K562 (cell line): ENCODE results near the gene UQCR11. TPM values are rescaled to one million over a fixed set of nuclear protein-coding genes. Genes with fewer than 3 reads are reported as not detected.

Experiments used
- ATAC-seq: fragments of 200-7000 bp; cut with Tn5 transposase; 3 replicates; pipeline ENCODE4 v1.9.1; 2020; ENCODE audit warnings: moderate library complexity
- BruUV-seq: library from RNA; stranded (reverse); fragments of 400-500 nt; replicated peaks from 2 replicates; lab custom pipeline; 2021; lab: Mats Ljungman, UMichigan
- CTCF ChIA-PET: fragments of 300-600 bp; formaldehyde crosslinking; extraction: SDS; loops from one replicate; lab custom pipeline; 2021; ENCODE audit warnings: low intra/inter-chr PET ratio; lab: Yijun Ruan, JAX
- POLR2A ChIA-PET: fragments of 300-600, 350-650 bp; sonication (Branson Sonifier 250); formaldehyde crosslinking; extraction: SDS; loops from one replicate; lab custom pipeline; 2021; ENCODE audit warnings: antibody characterized with exemption, inconsistent platforms; lab: Yijun Ruan, JAX
- DNase-seq, 4 experiments: peaks; one replicate each; pipeline versions ENCODE4 v3.0.0 to v3.0.0-alpha.2; 2011 to 2018; ENCODE audit warnings: low spot score in 3 of 4, mixed read lengths in 3 of 4; ENCODE audit errors: extremely low read depth in 1 of 4
- FAIRE-seq: peaks from 2 replicates; lab custom pipeline; 2011; peaks lifted over from hg19 to GRCh38; lab: Jason Lieb, UNC
- H2AFZ ChIP-seq: 2 replicates; pipeline ENCODE4 v1.6.0; 2011; ENCODE audit warnings: low read depth, low read length, control low read depth, inconsistent platforms
- H3K27ac ChIP-seq: fragments of 200-600 bp; 3 replicates; pipeline ENCODE4 v1.8.0; 2011; ENCODE audit warnings: low read depth, mild to moderate bottlenecking, control low read depth, inconsistent platforms, low read length, moderate library complexity, mixed read lengths; ENCODE audit errors: extremely low read depth
- H3K27me3 ChIP-seq, 2 experiments: fragments of 300-600 bp in 1 of 2; 2 replicates in 1 of 2; 3 replicates in 1 of 2; pipeline versions ENCODE4 v1.6.0 to v1.8.0; 2011; ENCODE audit warnings: inconsistent platforms in 2 of 2, low read length in 2 of 2, mild to moderate bottlenecking in 1 of 2, mixed read lengths in 1 of 2, moderate library complexity in 1 of 2; ENCODE audit not compliant: control insufficient read depth in 2 of 2, insufficient read depth in 2 of 2
- H3K36me3 ChIP-seq: fragments of 300-600 bp; 3 replicates; pipeline ENCODE4 v1.8.0; 2011; ENCODE audit warnings: mild to moderate bottlenecking, low read length, inconsistent platforms; ENCODE audit not compliant: control insufficient read depth, insufficient read depth
- H3K4me1 ChIP-seq, 2 experiments: fragments of 200-600 bp in 1 of 2; replicated peaks in 1 of 2; 2 replicates in 1 of 2; 3 replicates in 1 of 2; pipeline versions ENCODE4 v1.5.1 to v1.8.0; 2011; ENCODE audit warnings: inconsistent platforms in 2 of 2, low read length in 2 of 2, mild to moderate bottlenecking in 1 of 2, mixed read lengths in 1 of 2, moderate library complexity in 1 of 2; ENCODE audit not compliant: control insufficient read depth in 2 of 2, insufficient read depth in 2 of 2
- H3K4me2 ChIP-seq: 2 replicates; pipeline ENCODE4 v1.6.1; 2011; ENCODE audit warnings: low read length, control low read depth, inconsistent platforms, mixed read lengths; ENCODE audit not compliant: insufficient read depth
- H3K4me3 ChIP-seq: fragments of 200-600 bp; sonication (generic), shearing (Covaris generic); 2 replicates; pipeline ENCODE4 v1.5.1; 2016; ENCODE audit warnings: control low read depth, inconsistent platforms
- H3K79me2 ChIP-seq: fragments of 200-600 bp; 3 replicates; pipeline ENCODE4 v1.8.0; 2011; ENCODE audit warnings: low read length, inconsistent platforms; ENCODE audit not compliant: control insufficient read depth, insufficient read depth
- H3K9ac ChIP-seq, 2 experiments: 2 replicates each; pipeline versions ENCODE4 v1.6.0 to v1.6.1; 2011; ENCODE audit warnings: low read depth in 2 of 2, low read length in 2 of 2, control low read depth in 1 of 2, inconsistent platforms in 1 of 2, mild to moderate bottlenecking in 1 of 2, mixed read lengths in 1 of 2; ENCODE audit not compliant: insufficient read depth in 1 of 2
- H3K9me1 ChIP-seq: one replicate; pipeline ENCODE4 v1.6.0; 2011; ENCODE audit warnings: inconsistent platforms, mild to moderate bottlenecking, low read length, moderate library complexity; ENCODE audit not compliant: control insufficient read depth, insufficient read depth
- H3K9me3 ChIP-seq: replicated peaks from 2 replicates; pipeline ENCODE4 v1.5.1; 2011; ENCODE audit warnings: low read depth, low read length, inconsistent platforms; ENCODE audit not compliant: control insufficient read depth, insufficient read depth
- H4K20me1 ChIP-seq: replicated peaks from 2 replicates; pipeline ENCODE4 v1.6.1; 2011; ENCODE audit warnings: low read length, inconsistent platforms, mixed read lengths; ENCODE audit not compliant: control insufficient read depth, insufficient read depth
- ADNP ChIP-seq: fragments of 200-800 bp; sonication (Bioruptor generic); IDR thresholded peaks from 2 replicates; pipeline ENCODE4 v1.6.1; 2016; ENCODE audit warnings: missing genetic modification characterization, missing compliant biosample characterization
- ARNT ChIP-seq, 2 experiments: fragments of 450-650 bp; IDR thresholded peaks; 2 replicates each; pipeline ENCODE4 v1.6.1; 2016; ENCODE audit warnings: mild to moderate bottlenecking in 1 of 2
- DPF2 ChIP-seq: fragments of 450-650 bp; IDR thresholded peaks from 2 replicates; pipeline ENCODE4 v1.6.1; 2016
- E2F5 ChIP-seq: sonication (generic); formaldehyde crosslinking; IDR thresholded peaks from 2 replicates; pipeline ENCODE4 v1.8.0; 2022; ENCODE audit warnings: mild to moderate bottlenecking, missing genetic modification reagents
- GABPA ChIP-seq: fragments of 200-800 bp; sonication (Bioruptor generic); conservative IDR thresholded peaks from 2 replicates; pipeline ENCODE4 v1.6.1; 2016; ENCODE audit warnings: low read depth, missing genetic modification characterization, missing compliant biosample characterization
- HBP1 ChIP-seq: fragments of 450-650 bp; formaldehyde crosslinking; IDR thresholded peaks from 2 replicates; pipeline ENCODE4 v1.4.0; 2022; ENCODE audit warnings: missing genetic modification characterization
- HSF4 ChIP-seq: fragments of 250-450 bp; sonication (Bioruptor Pico); IDR thresholded peaks from 2 replicates; pipeline ENCODE4 v2.1.2; 2022; ENCODE audit warnings: mild to moderate bottlenecking, moderate library complexity, borderline replicate concordance
- ILF3 ChIP-seq: fragments of 450-650 bp; IDR thresholded peaks from 2 replicates; pipeline ENCODE4 v1.6.1; 2018; ENCODE audit warnings: antibody characterized with exemption, mild to moderate bottlenecking, moderate library complexity, borderline replicate concordance
- KAT7 ChIP-seq: sonication (generic); formaldehyde crosslinking; IDR thresholded peaks from 2 replicates; pipeline ENCODE4 v1.8.0; 2022; ENCODE audit warnings: missing genetic modification reagents, mild to moderate bottlenecking, borderline replicate concordance
- KDM1A ChIP-seq, 2 experiments: fragments of 450-650 bp; IDR thresholded peaks; 2 replicates each; pipeline ENCODE4 v1.6.1; 2016; ENCODE audit warnings: mild to moderate bottlenecking in 2 of 2
- MNT ChIP-seq, 2 experiments: fragments of 450-650 bp; conservative IDR thresholded peaks; 2 replicates each; pipeline ENCODE4 v1.6.1; 2017; ENCODE audit warnings: mild to moderate bottlenecking in 2 of 2, moderate library complexity in 2 of 2
- NR2C2 ChIP-seq, 2 experiments: fragments of 200-800 bp in 1 of 2; sonication (Bioruptor generic) in 1 of 2; sonication (generic) in 1 of 2; formaldehyde crosslinking in 1 of 2; IDR thresholded peaks; 2 replicates each; pipeline versions ENCODE4 v1.6.1 to v1.8.0; 2016 to 2022; ENCODE audit warnings: mild to moderate bottlenecking in 1 of 2, missing compliant biosample characterization in 1 of 2, missing genetic modification characterization in 1 of 2, missing genetic modification reagents in 1 of 2
- RAD21 ChIP-seq, 2 experiments: fragments of 250-450 bp in 1 of 2; fragments of 450-650 bp in 1 of 2; sonication (Bioruptor Pico) in 1 of 2; formaldehyde crosslinking in 1 of 2; IDR thresholded peaks in 1 of 2; conservative IDR thresholded peaks in 1 of 2; 2 replicates each; pipeline versions ENCODE4 v1.4.0 to v1.8.0; 2020 to 2022; ENCODE audit warnings: mild to moderate bottlenecking in 2 of 2, moderate library complexity in 1 of 2
- RUNX1 ChIP-seq: sonication (generic); IDR thresholded peaks from 2 replicates; pipeline ENCODE4 v1.6.1; 2016; ENCODE audit warnings: antibody characterized with exemption, low read depth
- SREBF1 ChIP-seq: fragments of 150-350 bp; IDR thresholded peaks from 2 replicates; pipeline ENCODE4 v1.6.1; 2014; ENCODE audit warnings: antibody characterized with exemption, low read depth, low read length, borderline replicate concordance
- ZNF583 ChIP-seq: fragments of 250-450 bp; sonication (Bioruptor Pico); IDR thresholded peaks from 2 replicates; pipeline ENCODE4 v1.4.0; 2020
- WGBS: fragments of 100-300 bp; shearing (Covaris generic); methylation state at CpG from one replicate; pipeline ENCODE4 v1.1.6; 2016; ENCODE audit warnings: low coverage, mixed read lengths; ENCODE audit not compliant: insufficient coverage; ENCODE audit errors: missing lambda C conversion rate; 5-methylcytosine and 5-hydroxymethylcytosine counted together
- in situ Hi-C: fragments of 300-500 bp; cut with MboI; formaldehyde crosslinking; loops from 4 replicates; pipeline ENCODE4 v1.15.0; 2018; ENCODE audit warnings: inconsistent platforms, mixed read lengths
- intact Hi-C: fragments of 100-400 bp; cut with micrococcal nuclease; formaldehyde crosslinking; loops from 2 replicates; pipeline ENCODE4 v1.14.2; 2022
- polyA plus RNA-seq, 8 experiments: library from polyadenylated mRNA; depleted of rRNA in 4 of 8; stranded (reverse) in 5 of 8; unstranded in 3 of 8; fragments of >200 nt; fragmentation: Nextera tagmentation in 2 of 8; fragmentation: Illumina TruSeq in 1 of 8; extraction: Ambion mirVana in 2 of 8; extraction: Trizol in 1 of 8; gene quantifications; 2 replicates each; pipeline versions ENCODE4 v1.2.1 to v1.2.3, GENCODE V29; 2011 to 2014; ENCODE audit warnings: inconsistent platforms in 1 of 8, missing spikeins in 1 of 8
- total RNA-seq, 7 experiments: library from RNA; depleted of rRNA in 6 of 7; stranded (reverse); fragments of >200 nt in 6 of 7; fragmentation: Illumina TruSeq in 2 of 7; extraction: Trizol in 2 of 7; gene quantifications; 2 replicates each; pipeline versions ENCODE4 v1.2.1 to v1.2.3, GENCODE V29; 2011 to 2021; ENCODE audit warnings: low replicate concordance in 1 of 7

Gene UQCR11
- total and polyA plus RNA-seq, 9 of the 15 experiments (the other 6 are each of a cell fraction or from before 2014, with no cell fraction given), result 57.6 to 394 (median 259) TPM

GRCh38 chr19:1653300-1653628 lies 48.0 kb upstream of the UQCR11 start (continued):
- TF ChIP-seq HBP1 (no peak), ZNF583 (CRISPR knock-in tag) (peak; percentile 78), ARNT (IDR thresholded peaks at IDR 0.05) (no peak), KDM1A (IDR thresholded peaks at IDR 0.05) (peak; percentile 34 to 87; a peak in 2 of 4 replicates), KAT7 (CRISPR knock-in tag) (0 out of 2 replicates have a peak, but pooled peaks have one; percentile 13), ADNP (tag) (peak; percentile 95), NR2C2 (CRISPR knock-in tag; IDR thresholded peaks at IDR 0.05) (no peak), NR2C2 (tag; IDR thresholded peaks at IDR 0.05) (0 out of 2 replicates have a peak, but pooled peaks have one; percentile 10), SREBF1 (no peak)
- TF ChIP-seq, all 486 proteins: peak for 34

DNA sequence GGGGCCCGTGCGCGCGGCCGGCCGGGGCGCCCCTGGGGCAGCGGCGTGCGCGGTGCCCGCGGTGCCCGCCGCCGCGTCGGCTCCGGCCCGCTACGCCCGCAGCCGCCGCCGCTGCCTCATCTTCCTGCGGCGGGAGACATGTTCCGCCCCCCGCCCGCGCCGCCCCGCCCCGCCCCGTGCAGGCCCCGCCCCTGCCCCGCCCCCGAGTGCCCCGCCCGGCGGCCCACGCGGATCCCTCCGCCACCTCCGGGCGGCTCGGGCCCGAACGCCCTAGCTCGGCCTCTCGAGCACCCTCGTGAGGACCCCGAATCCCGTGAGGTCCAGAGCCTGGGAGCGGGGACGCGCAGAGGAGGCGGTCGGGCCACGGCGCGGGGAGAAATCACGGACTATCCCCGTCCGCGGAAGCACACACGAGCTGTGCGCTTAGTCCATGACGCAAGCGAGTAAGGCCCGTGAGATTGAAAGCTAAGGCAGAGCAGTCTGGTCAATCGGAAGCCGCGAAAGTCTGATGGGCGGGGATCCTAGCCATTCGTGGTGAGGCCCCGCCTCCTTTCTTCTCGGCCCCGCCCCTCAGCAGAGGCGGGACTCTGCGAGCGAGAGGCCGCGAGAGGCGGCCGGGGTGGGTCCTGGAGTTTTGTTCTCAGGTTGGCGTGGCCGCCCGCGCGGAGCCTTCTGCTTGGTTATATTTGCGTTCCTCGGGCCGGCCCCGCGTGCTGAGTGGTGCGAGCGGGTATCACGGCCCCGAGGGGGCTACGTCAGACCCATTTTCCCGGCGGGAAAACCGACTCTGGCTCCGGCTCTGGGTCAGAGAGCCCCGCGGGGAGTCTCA lies 47.4 kb upstream of the UQCR11 start, which contains the start of gene TCF3:
TCF3 (minus strand) TSS at position 145 of the 829 bp plus-strand sequence. CDS start 2,367 bp downstream, outside the sequence.
- ATAC-seq (peak; percentile 93), DNase-seq (peak; percentile 92 to 99 (median 96)), FAIRE-seq (peak; percentile 99)
- Histone ChIP-seq H3K4me2 (peak within 1 kb of the TSS; percentile 92), H3K27me3 (no peaks in the 10 kb centered on the region), H3K9ac (peak within 1 kb of the TSS; percentile 98 to 99), H3K4me3 (peak within 1 kb of the TSS; percentile 79), H3K9me3 (no peaks in the 10 kb centered on the region), H3K79me2 (peaks cover 46% of the 10 kb centered on the region), H3K27ac (peak within 1 kb of the TSS; percentile 100), H3K4me1 (peaks cover 12 to 72% of the 10 kb centered on the region in 2 experiments), H3K36me3 (peaks cover 29% of the 10 kb centered on the region; the same call in 2 of the 3 replicates), H2AFZ (peak within 1 kb of the TSS; percentile 100), H4K20me1 (no peaks in the 10 kb centered on the region; the same call in 1 of the 2 replicates), H3K9me1 (no peaks in the 10 kb centered on the region)
- in situ Hi-C loops, result no loop called here
- intact Hi-C loops, result loop anchor here (5.0 kb wide), 1 partner anchor 45 kb away; the partner anchor contains the start of gene UQCR11
- ChIA-PET POLR2A (interaction anchor here (0.6 to 1.9 kb wide), 12 partner anchors 9 to 206 kb away, joined by 3 to 6 read pairs (median 4); partner anchors contain the start of genes MBD3 and UQCR11), CTCF (no interaction called here)
- WGBS, result under 1% methylated on average over 52 of the region's 107 CpGs
- no TSS peak for BruUV-seq
- TF ChIP-seq MNT (conservative IDR thresholded peaks at IDR 0.05), result peak; percentile 85 to 93
- TF ChIP-seq HSF4 (CRISPR knock-in tag), result no peak
- TF ChIP-seq GABPA (tag), result 0 out of 2 replicates have a peak, but pooled peaks have one; percentile 50
- peak; percentile 10 to 33; a peak in 2 of 4 replicates for TF ChIP-seq RAD21 (CRISPR knock-in tag; conservative IDR thresholded peaks at IDR 0.05 in 1 of 2, IDR thresholded peaks at IDR 0.05 in 1 of 2)
- TF ChIP-seq E2F5 (CRISPR knock-in tag), result no peak
- TF ChIP-seq ILF3, result no peak
- no peak for TF ChIP-seq RUNX1
- TF ChIP-seq DPF2, result peak; percentile 62; the same call in 1 of the 2 replicates
